IPS DF 19.7 (cell line): Measurements from ENCODE around the gene LEFTY2.
"Not testable (repeated sequence)": the region's sequence is repeated elsewhere in the genome, so short reads cannot be mapped to it uniquely, and the experiment has no call there.

Experiments used
- DNase-seq: peaks from one replicate; pipeline ENCODE4 v3.0.0-alpha.2; 2013; ENCODE audit warnings: low read depth, low spot score

LEFTY2 gene

DNA sequence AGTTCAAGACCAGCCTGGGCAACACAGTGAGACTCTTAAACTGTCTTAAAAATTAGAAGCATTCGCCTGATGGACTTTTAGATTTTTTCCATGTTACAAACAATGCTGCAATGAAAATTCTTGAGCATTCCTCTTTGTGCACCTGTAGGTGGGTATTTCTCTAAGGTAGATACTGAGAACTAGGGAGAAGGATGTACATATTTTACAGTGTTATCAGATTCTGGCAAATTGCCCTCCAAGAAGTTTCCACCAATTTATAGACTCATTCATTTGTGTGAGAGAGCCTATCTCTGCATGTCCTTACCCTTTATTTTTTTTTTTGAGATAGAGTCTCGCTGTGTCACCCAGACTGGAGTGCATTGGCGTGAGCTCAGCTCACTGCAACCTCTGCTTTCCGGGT, 12.3 kb upstream of the LEFTY2 start:
- no peak for DNase-seq

DNA sequence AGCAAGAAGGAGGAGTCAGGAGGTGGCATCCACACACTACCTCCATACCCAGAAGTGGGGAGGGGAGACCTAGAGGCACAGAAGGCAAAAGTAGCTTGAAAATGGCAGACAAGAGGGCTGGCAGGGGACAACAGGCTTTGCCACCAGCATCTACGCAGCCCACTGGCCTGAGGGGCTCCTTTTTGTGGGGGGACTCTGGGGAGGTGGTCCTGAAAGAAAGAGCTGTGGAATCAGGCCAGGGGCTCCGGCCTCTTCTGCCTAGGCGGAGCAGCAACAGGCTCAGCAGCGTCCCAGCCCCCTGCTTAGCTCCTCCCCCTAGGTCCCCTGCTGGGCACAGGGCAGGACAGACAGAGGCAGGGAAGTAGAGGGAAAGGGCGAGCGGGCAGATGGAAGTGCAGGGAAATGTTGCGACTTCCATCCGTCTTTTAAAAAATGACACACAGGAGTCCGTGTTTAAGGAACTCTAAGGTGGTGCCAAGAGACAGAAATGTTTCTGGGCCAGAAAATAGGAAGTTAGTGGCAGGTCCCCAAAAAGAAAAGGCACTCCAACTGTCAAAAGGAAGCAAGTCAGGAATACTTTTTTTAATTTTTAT, 10.0 kb upstream of the LEFTY2 start:
- DNase-seq, result no peak

DNA sequence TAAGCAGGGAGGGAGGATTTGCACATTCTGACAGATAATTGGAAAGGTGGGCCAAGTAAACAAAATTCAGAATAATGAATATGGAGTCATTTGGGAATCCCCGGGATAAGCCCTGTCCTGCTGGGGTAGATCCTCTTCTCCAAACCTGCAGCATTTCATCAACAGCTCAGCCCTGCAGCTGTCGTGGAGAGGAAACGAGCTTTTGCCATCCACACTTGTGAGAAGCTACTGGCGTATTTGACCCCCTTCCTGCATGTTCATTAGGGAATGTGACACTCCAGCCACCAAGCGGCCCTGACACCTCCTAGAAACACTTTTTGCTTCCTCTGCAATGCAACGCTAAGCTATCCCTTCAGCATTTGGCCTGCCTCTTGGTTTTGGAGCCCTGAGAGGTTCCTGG, 8.0 kb upstream of the LEFTY2 start:
- no peak for DNase-seq

DNA sequence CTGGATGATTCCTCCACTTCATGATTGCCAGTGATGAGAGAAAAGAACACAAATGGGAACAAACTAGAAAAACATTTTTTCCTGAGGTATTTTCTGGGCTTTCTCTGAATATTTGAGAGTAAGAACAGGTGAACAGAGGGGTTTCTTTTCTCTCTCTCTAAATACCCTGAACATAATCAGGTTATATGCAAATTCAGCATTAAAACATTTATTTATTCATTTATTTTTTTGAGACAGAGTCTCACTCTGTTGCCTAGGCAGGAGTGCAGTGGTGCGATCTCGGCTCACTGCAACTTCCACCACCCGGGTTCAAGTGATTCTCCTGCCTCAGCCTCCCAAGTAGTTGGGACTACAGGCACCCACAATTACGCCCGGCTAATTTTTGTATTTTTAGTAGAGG, 5.8 kb upstream of the LEFTY2 start:
- no peak for DNase-seq

DNA sequence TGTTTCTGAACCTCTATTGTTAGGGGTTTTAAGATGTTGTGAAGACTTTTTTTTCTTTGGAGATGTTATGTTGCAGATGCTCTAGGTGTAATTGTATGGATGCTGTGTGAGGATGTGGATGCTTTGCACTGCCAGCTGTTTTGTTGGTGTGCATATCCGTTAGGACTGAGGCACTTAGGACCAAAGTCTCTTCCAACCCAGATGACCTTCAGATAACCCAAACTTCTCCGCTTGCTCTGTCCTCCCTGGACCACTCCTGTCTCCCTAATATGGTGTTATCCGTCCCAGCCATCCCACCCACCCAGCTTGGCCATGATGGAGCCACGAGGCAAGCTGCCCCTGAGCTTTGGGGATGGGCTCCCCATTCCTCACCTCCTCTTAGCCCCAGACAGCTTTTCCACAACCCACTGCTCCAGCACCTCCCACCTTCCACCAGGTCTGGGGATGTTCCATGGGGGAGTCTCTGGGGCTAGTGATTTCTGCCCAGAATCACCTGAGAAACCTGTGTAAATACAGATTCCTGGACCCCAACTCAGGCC, 5.1 kb upstream of the LEFTY2 start:
- DNase-seq, result no peak

DNA sequence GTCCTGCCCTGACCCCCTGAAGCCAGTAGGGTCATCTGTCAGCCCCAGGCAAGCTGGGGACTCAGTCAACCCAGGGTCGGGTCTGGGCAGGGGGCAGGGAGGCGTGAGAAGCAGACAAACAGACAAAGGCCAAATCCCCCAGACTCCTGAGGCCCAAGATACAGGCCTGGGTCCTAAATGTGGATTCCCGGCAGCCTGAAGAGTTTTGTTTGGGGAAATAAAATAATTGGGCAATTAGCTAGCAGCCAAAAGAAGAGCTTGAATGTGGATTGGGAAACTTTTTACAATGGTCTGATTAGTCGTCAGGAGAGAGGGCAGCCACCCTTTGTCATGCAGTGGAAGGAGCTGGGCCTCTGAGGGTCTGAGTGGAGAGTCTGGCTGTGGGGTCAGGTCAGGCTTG, 4.5 kb upstream of the LEFTY2 start:
- peak; percentile 88 for DNase-seq

DNA sequence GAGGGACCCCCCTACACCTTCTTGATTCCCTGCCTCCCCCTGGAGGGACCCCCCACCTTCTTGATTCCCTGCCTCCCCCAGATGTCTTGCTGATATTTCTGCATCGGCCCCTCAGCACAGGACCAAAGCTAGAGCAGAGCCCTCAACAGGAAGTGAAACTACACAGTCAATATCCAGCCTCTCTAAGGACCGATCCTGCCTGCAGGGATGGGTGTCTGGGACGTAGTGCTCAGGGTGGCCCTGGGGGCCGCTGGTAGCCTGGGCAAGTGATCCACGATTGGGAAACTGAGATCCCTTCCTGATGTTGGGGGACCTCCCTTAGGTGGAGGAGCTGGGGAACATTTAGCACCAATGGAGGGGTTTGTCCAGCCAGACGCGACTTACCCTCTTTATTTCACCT, 3.9 kb upstream of the LEFTY2 start:
- no peak for DNase-seq

DNA sequence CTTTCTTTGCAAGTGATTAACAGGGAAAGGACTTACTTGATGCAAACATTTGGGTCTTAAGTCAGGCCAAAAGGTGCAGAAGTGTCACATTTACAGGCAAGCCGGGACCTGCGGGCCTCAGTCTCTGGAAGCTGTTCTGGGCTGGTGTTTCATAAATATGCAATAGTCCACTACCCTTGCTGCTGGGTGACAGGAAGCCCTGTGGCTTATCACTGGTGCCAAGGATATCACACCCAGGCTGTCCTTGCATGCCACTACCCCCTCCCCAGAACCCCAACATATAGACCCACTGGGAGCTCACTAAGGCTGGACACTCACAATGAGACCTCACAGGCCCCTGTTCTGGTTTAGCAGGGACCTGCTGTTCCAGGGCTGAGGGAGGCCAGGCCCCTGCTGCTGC, 3.4 kb upstream of the LEFTY2 start:
- no peak for DNase-seq

DNA sequence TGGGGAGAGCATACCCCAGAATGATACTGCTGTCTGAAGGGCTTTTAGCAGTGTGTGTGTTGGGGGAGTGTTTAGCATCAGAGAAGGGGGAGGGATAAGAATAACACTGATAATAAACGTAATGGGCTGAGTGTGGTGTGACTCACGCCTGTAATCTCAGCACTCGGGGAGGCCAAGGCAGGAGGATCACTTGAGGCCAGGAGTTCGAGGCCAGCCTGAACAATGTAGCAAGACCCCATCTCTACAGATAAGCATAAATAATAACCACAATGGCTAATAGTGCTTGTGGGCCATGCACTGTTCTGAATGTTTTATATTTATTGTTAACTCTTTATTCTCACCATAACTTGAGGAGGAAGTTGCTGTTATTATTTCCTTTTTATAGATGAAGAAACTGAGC, 2.6 kb upstream of the LEFTY2 start:
- DNase-seq, result no peak

DNA sequence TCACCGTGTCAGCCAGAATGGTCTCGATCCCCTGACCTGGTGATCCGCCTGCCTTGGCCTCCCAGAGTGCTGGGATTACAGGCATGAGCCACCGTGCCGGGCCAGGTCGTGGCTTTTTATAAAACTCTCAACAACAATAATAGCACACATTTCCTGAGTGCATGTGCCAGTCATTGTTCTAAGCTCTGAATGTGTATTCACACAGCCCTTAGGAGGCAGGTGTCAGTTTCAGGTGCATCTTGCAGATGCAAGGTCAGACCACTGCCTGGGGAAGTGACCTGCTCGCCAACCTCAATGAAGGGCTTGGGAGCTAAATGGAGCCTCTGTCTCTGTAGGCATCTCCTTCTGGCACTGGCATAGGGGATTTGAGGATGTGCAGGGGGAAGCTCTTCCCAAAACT, 1.6 kb upstream of the LEFTY2 start:
- no peak for DNase-seq

DNA sequence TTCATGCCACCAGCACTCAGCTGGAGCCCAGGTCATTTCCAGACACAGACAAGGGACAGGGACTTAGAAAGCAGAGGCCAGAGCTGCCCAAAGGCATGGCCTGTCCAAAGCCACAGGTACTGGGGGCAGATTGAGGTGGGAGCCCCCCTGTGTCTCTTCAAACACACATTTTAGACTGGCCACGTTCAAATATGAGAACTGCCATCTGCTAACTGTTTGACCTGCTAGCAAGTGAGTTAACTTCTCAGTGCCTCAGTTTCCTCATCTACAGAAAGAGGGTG, 862 bp upstream of the LEFTY2 start:
- no peak for DNase-seq

DNA sequence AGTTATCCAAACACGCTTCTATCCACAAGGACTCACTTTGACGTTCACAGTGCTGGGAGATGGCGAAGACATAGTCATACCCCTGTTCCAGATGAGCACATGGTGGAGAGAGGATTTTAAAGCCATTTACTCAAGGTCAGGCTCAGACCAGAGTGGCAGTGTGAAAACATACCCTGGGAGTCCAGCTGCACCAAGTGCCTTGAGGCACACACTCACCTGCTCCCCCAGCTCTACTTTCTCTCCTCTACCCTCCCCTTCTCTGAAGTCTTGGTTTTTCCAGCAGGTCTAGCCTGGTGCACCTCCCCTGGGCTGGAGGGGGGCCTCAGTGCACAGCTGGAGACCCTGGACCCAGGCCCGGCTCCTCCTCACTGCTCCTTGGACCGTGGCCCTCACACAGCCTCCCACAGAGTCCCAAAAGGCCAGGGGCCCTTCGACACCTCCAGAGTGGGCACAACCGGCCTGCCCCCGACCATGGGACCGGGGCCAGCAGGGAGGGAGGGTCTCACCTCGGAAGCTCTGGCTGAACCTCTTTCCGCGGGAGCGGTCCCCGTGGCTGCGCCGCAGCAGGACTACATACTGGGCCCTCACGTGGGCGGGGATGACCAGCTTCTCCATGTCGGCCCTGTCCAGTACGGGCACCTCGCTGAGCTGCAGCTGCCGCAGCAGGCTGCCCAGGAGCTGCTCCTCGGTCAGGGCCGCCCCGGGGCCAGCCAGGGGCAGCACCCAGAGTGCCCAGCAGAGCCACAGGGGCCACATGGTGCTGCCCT, 452 bp downstream of the LEFTY2 start:
- no peak for DNase-seq

DNA sequence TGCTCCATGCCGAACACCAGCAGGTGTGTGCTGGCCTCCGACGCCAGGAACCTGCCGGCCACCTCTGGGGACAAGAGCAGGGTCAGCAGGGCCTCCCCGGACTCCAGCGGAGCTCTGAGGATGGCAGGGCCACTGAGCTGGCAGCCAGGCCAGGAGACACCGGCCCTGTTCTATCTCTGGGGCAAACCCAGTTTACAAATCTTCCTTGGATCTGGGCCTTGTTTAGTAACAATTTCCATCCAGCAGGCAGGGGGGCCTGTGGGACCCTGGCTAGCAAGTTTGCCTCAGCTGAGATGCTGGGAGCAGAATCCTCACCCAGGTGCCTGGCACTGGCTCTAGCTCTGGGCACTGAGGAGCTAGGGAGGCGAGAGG, 1.1 kb downstream of the LEFTY2 start:
- not testable (repeated sequence) for DNase-seq

DNA sequence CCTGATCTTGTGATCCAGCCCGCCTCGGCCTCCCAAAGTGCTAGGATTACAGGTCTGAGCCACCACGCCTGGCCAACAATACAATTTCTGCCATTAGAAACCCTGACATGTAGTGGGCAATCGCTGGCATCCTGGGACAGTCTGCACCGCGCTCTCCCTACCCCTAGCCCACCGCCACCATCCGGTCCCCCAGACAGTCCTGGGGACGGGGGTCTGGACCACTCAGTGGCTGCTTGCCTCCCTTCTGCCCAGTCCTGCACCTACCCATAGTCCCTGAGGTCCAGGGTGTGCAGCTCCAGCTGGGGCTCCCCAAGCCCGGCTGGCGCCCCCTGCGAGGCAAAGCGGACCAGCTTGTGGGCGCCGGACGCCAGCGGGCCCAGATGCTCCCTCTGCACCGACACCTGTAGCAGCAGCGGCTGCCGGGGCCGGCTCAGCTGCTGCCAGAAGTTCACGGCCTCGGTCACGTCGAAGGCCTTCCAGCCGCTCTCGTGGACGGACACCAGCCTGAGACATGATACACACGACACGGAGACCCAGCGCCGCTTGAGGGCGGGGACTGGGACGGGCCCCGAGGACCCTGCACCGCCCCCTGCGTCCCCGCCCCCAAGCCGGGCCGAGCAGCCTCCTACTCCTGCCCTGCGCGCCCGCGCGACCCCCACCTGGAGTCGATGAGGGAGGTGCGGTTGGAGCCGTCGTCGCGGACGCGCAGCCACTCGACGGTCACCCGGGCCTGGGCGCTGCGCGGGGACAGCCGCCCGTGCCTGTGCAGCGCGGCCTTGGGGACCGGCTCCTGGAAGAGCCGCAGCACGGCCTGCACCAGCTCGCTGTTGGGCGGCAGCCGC, 1.7 kb downstream of the LEFTY2 start:
- not testable (repeated sequence) for DNase-seq

DNA sequence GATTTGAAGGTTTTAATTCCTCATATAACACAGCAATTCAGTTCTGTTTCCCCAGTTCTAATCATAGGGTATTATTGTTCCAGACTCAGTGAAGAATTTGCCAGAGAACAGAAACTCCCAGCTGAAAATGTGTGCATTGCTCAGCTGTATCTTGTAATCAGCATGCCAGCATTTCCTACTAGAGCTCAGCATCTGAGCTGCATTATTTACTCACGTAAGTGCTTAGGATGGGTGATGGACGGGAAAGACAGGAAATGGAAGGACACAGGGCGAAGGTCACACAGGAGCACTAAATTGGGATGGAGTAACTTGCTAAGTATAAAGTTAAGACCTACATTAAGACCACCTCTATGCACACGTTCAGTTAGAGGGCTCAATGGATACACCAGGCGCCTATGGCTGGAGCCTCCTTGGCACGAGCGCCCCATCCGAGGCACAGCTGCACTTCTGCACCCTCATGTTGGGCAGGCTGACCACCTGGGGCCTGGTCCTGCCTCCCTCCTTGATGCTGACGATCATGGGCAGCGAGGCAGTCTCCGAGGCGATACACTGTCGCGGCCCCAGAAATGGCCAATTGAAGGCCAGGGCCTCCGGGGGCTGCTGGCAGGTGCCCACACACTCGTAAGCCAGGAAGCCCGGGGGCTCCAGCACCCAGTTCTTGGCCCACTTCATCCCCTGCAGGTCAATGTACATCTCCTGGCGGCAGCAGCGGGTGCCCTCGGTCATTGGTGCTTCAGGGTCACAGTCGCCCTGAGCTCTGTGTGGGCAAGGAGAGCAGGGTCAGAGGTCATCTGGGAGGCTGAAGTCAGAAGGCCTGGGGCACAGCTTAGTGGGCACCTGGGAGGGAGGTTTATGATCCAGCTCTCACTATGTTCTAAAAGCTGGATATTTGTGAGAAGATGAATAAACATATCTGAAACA, 3.7 kb downstream of the LEFTY2 start:
- no peak for DNase-seq

DNA sequence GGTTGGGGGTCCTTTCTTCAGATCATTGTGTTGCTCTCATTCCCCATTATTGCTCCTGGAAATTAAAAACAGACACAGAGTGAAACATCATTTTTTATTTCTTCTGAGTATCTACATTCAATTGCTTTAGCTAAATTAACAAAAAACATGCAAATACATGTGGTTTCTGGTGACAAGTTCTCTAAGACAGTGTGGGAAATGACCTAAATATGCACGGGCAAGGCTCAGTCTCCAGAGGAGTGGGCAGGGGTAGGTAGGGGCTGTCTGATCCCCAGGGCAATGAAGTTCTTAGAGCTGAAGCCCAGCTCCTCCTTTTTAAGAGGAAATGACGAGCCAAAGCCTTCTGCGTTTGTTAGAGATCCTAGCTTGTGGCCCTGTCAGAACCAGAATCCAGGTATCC, 4.5 kb downstream of the LEFTY2 start:
- DNase-seq, result no peak

DNA sequence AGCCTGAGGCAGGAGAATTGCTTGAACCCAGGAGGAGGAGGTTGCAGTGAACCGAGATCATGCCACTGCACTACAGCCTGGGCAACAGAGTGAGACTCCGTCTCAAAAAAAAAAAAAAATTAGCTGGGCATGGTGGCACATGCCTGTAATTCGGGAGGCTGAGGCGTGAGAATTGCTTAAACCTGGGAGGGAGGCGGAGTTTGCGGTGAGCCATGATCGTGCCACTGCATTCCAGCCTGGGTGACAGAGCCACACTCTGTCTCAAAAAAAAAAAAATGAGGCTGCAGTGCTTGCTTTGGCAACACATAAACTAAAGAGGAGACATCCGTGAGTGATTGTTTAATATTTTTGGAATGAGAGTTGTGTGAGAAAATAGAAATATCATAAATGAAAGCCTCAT, 4.9 kb downstream of the LEFTY2 start:
- not testable (repeated sequence) for DNase-seq

DNA sequence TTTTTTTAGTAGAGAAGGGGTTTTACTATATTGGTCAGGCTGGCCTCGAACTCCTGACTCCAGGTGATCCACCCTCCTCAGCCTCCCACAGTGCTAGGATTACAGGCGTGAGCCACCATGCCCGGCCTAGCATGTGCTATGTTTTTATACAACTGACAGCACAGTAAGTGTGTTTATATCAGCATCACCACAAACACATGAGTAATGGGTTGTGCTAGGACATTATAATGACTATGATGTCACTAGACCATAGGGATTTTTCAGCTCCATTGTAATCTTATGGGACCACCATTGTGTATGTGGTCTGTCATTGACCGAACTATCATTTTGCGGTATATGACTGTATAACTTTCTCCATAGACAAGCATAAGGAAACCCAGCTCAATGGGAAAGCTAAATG, 6.3 kb downstream of the LEFTY2 start:
- DNase-seq, result no peak

DNA sequence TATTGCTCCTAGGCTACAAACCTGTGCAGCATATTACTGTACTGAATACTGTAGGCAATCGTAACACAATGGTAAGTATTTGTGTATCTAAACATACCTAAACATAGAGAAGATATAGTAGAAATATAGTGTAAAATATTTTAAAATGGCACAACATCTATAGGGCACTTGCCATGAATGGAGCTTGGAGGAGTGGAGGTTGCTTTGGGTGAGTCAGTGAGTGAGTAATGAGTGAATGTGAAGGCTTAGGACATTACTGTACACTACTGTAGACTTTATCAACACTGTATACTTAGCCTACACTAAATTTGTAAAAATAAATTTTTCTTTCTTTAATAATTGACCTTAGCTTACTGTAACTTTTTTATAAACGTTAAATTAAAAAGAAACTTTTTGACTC, 7.9 kb downstream of the LEFTY2 start:
- no peak for DNase-seq

DNA sequence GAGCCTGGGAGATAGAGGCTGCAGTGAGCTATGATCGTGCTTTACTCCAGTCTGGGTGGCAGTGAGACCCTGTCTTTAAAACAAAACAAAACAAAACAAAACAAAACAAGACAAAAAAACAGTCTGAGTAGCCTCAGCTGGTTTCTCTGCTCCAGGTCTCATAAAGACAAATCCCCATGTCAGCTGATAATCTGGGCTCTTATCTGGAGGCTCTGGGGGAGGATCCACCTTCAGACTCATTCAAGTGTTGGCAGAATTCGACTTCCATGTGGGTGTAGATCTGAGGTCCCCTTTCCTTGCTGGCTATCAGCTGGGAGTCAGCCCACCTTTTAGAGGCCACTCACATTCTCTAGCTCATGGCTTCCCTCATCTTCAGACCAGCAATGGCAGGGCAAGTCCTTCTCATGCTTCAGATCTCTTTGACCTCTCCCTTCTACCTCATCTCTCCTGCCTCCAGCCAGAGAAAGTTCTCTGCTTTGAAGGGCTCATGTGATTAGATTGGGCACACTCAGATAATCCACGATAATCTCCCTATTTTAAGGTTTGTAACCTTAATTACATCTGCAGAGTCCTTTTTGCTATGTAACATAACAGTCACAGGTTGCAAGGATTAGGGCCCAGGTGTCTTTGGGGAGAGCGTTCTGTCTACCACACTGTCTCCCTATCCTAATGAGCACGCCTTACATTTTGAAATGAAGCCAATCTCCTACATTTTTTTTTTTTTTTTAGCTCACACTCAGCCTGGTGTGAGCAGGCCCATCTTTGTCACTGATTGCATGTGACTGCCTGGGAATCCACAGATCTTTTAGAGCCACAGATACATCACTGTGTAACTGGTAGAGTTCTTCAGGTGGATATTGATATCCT, 9.5 kb downstream of the LEFTY2 start:
- no peak for DNase-seq

DNA sequence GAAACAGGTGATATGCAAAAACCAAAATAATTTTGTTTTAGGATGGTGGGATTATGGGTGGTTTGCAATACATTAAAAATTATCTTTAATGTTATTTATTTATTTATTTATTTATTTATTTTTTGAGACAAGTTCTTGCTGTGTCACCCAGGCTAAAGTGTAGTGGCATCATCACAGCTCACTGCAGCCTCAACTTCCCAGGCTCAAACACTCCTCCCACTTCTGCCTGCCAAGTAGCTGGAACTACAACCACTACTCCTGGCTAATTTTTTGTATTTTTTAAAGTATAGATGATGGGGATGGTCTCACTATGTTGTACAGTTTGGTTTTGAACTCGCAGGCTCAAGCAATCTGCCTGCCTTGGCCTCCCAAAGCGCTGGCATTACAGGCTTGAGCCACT, 10.5 kb downstream of the LEFTY2 start:
- DNase-seq, result no peak
